ENCODE measurements around the gene GPC6. TPM values are rescaled to one million over a fixed set of nuclear protein-coding genes. Genes with fewer than 3 reads are reported as not detected.

The GPC6 gene
- total RNA-seq, 1 donor from 2014 or later = 5.5 TPM

- Histone ChIP-seq H3K4me3 (ENCODE audit: low read depth, low read length) (no peak overlapping the region), H3K36me3 (ENCODE audit: control insufficient read depth, insufficient read depth, low read length) (no peaks in the 10 kb centered on the region), H3K27me3 (ENCODE audit: control insufficient read depth, insufficient read depth, low read length) (no peaks in the 10 kb centered on the region)
- TF ChIP-seq CTCF (IDR thresholded peaks at IDR 0.05; ENCODE audit: insufficient read depth, low read length, severe bottlenecking) = no peak
- no peak for DNase-seq (ENCODE audit: low read depth)
- FAIRE-seq = no peak
Measured at GRCh38 chr13:94139393-94139995, 912.9 kb downstream of the GPC6 start.

GRCh38 chr13:94140027-94140426 is 913.4 kb downstream of the GPC6 start:
- H3K36me3 ChIP-seq (ENCODE audit: control insufficient read depth, insufficient read depth, low read length) = no peaks in the 10 kb centered on the region
- DNase-seq (ENCODE audit: low read depth) = no peak
- no peak for FAIRE-seq
- no peak overlapping the region for H3K4me3 ChIP-seq (ENCODE audit: low read depth, low read length)
- TF ChIP-seq CTCF (IDR thresholded peaks at IDR 0.05; ENCODE audit: insufficient read depth, low read length, severe bottlenecking) = no peak
- no peaks in the 10 kb centered on the region for H3K27me3 ChIP-seq (ENCODE audit: control insufficient read depth, insufficient read depth, low read length)

- DNase-seq (ENCODE audit: low read depth) = no peak
- H3K4me3 ChIP-seq (ENCODE audit: low read depth, low read length) = no peak overlapping the region
- FAIRE-seq = no peak
- no peak for TF ChIP-seq CTCF (IDR thresholded peaks at IDR 0.05; ENCODE audit: insufficient read depth, low read length, severe bottlenecking)
- no peaks in the 10 kb centered on the region for H3K36me3 ChIP-seq (ENCODE audit: control insufficient read depth, insufficient read depth, low read length)
- no peaks in the 10 kb centered on the region for H3K27me3 ChIP-seq (ENCODE audit: control insufficient read depth, insufficient read depth, low read length)
Measured at GRCh38 chr13:94140511-94140910, 913.9 kb downstream of the GPC6 start.

- Histone ChIP-seq H3K27me3 (ENCODE audit: control insufficient read depth, insufficient read depth, low read length) (no peaks in the 10 kb centered on the region), H3K4me3 (ENCODE audit: low read depth, low read length) (no peak overlapping the region), H3K36me3 (ENCODE audit: control insufficient read depth, insufficient read depth, low read length) (no peaks in the 10 kb centered on the region)
- no peak for TF ChIP-seq CTCF (IDR thresholded peaks at IDR 0.05; ENCODE audit: insufficient read depth, low read length, severe bottlenecking)
- FAIRE-seq (no peak), DNase-seq (ENCODE audit: low read depth) (no peak)
Measured at GRCh38 chr13:94143624-94144350, 917.2 kb downstream of the GPC6 start.

GRCh38 chr13:94145966-94146365 is 919.4 kb downstream of the GPC6 start:
- Histone ChIP-seq H3K4me3 (ENCODE audit: low read depth, low read length) (no peak overlapping the region), H3K36me3 (ENCODE audit: control insufficient read depth, insufficient read depth, low read length) (no peaks in the 10 kb centered on the region), H3K27me3 (ENCODE audit: control insufficient read depth, insufficient read depth, low read length) (no peaks in the 10 kb centered on the region)
- TF ChIP-seq CTCF (IDR thresholded peaks at IDR 0.05; ENCODE audit: insufficient read depth, low read length, severe bottlenecking) = no peak
- FAIRE-seq = no peak
- no peak for DNase-seq (ENCODE audit: low read depth)
